HG02943 (cell line): ENCODE measurements around the gene TMEM222.
"Not testable (repeated sequence)": the region's sequence is repeated elsewhere in the genome, so short reads cannot be mapped to it uniquely, and the experiment has no call there.

Experiments used
- ATAC-seq: cut with Tn5 transposase; IDR thresholded peaks from one replicate; pipeline ENCODE4 v1.9.1; 2021; ENCODE audit warnings: mild to moderate bottlenecking, low read depth, moderate library complexity; ENCODE audit not compliant: unreplicated experiment

The TMEM222 gene

DNA sequence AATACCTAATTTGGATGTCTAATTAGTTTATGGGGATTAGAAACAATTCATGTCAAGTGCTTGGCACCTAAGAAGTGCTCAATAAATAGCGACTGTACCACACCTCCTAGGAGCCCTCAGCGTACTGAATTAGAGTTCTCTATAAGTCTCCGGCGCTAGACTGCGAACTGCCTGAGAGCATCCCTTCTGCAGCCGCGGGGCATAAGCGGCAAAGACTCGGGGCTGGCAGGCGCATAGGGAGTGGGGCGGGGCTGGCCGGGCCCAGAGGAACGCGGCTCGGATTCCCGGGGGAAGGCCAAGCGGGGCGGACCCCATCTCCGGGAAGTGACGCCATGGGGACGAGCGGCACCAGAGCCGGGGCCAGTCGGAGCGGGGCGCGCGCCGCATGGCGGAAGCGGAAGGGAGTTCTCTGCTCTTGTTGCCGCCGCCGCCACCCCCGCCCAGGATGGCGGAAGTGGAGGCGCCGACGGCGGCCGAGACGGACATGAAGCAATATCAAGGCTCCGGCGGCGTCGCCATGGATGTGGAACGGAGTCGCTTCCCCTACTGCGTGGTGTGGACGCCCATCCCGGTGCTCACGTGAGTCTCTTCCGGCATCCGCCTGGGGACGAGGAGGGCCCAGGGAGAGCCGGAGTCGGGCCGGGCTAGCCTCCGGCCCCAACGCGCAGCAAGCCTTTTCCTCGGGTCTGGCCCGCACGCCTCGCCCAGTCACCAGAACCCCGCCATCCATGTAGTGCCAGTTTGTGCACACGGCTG is at the start of gene TMEM222:
TSS of gene TMEM222 (plus strand) at position 351 of the 756 bp plus-strand sequence. CDS start at position 386, 35 bp downstream.
- peak; percentile 89 for ATAC-seq

DNA sequence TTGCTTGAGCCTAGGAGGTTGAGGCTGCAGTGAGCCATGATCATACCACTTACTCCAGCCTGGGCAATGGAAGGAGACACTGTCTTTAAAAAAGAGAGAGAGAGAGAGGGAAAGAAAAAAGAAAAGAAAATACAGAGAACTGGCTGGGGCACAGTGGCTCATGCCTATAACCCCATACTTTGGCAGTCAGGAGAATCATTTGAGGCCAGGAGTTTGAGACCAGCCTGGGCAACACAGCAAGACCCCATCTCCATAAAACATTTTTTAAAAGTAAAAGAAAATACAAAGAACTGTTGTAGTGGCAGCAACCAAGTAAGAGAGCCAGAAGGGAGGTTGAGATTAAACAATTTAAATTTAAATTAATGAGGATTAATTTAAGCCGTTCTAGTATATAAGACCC is 47.8 kb upstream of the TMEM222 start:
- ATAC-seq: no peak

- no peak for ATAC-seq
These were observed 46.3 kb upstream of the TMEM222 start for GRCh38 chr1:27275696-27276095.

DNA sequence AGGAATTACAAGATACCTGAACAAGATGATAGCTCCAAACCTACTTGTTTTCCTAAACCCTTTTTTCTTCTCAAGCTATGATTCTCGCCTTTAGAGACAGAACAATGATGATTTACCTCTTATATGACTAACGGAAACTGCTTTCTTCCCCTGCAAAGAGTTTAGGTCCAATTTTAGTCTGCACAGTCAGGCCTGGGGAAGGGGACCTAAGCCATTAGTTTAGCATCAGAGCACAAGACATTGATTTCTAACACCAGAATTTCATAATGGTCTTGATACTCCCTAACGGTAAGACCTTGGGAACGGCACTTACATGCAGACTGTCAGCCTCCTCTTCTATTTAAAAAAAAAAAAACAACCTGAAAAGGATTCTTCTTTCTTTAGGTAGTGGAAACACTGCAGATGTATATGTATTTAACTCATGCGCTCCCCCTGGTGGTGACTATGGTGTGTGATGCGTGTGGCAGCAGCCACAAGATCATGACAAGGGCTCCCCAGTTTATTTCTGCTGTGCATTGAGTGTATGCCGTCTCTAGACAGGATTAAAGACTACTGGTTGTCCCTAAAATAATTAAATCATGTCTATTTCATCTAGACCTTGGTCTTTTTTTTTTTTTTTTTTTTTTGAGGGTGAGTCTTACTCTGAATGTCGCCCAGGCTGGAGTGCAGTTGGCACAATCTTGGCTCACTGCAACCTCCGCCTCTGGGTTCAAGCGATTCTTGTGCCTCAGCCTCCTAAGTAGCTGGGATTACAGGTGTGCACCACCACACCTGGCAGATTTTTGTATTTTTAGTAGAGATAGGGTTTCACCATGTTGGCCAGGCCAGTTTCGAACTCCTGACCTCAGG is 37.3 kb upstream of the TMEM222 start:
- no peak for ATAC-seq

GRCh38 chr1:27285274-27285660 is 36.7 kb upstream of the TMEM222 start:
- no peak for ATAC-seq

GRCh38 chr1:27285821-27286220 is 36.1 kb upstream of the TMEM222 start:
- not testable (repeated sequence) for ATAC-seq

- not testable (repeated sequence) for ATAC-seq
These were observed 32.8 kb upstream of the TMEM222 start for GRCh38 chr1:27289125-27289524.

GRCh38 chr1:27290581-27290980 is 31.4 kb upstream of the TMEM222 start:
- no peak for ATAC-seq

GRCh38 chr1:27292106-27292505 is 29.9 kb upstream of the TMEM222 start:
- ATAC-seq: no peak

DNA sequence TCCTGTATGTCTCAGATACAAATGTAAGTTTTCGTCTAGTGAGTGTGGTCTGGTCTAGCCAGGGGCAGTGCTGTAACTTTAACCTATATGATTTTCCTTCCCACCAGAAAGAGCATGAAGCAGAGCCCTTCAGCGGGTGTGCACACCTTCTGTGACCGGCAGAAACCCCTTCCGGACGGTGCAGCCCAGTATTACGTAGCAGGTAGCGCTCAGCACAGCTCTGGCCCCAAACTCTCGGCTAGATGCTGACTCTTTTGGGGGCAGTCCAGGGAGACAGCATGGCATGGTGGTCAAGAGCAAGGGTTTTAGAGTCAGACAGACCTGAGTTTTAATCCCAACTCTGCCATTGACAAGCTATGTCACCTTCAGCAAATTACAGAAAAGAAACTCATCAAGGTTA is 28.0 kb upstream of the TMEM222 start:
- ATAC-seq: no peak

GRCh38 chr1:27296773-27297291 is 25.1 kb upstream of the TMEM222 start:
- no peak for ATAC-seq

GRCh38 chr1:27297903-27298302 is 24.1 kb upstream of the TMEM222 start:
- ATAC-seq: no peak

DNA sequence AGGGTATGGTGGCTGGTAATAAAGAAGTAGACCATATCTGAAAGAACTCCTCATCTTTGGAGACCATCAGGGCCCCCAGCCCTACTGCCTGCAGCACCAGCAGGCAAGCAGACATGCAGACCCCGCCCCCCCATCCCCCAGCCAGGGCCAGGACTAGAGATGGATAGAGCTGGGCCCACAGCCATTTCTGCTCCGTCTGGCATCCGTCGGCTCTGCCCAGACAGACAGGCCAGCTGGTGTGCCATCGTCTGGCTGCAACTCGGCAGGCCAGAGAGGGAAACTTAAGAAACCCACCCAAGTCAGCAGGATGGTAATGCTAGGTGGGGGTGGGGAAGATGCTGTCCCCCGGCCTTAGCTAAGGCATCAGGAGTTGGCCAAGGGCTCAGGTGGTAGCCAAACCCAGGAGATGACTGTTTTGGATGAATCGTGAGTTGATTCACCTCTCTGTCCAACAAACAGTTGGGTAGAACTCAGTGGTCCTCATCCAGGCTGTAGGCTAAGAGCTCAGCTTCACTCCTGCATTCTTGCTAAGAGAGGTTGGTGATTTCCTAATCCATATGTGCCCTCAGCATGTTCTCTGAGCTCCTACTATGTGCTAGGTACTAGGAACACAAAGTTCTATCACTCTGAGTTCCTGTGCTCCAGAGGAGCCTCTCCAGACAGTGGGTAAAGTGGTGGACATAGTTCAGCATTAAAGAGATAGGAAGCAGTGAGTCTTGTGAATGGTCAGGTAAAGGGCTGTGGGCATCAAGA is 23.2 kb upstream of the TMEM222 start:
- no peak for ATAC-seq

DNA sequence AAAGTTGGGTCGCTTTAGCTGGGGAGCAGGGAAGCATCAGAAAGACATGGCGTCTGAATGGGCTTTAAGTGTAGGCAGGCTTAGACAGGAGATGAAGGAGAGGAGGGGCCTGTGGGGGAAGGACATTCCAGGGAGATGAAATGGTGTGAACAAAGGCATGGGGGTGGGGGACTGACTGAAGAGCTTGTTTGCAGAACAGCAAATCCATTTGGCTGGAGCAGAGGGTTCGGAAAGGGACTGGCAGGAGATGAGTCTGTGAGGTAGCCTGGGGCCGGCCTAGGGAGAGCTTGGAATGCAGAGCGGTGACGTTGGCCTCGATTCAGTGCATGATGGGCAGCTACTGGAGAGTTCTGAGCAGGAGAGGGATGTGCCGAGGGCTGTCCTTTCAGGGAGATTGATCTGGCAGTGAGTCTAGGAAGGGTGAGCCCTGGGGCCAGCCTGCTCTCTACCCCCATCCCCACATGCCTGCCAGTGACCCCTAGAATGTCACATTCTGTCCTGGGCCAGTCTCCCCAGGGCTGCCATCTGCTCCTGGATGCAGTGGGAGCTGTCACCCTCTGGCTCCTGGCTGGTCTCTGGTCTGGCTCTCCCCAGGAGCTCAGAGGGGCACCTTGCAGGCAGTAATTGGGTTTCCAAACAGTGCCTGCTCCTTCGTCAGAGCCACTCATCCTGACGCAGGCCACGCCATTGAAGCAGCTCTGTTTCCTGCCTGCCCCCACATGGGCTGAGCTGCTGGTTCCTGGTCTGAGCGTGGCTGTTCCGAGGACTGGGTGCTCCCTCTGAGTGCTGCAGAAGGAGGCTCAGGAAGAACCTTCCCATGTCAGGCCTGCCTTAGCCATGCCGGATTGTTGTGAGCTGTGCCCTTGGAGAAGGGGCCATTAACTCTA is 22.3 kb upstream of the TMEM222 start:
- ATAC-seq: no peak

GRCh38 chr1:27300341-27301051 is 21.5 kb upstream of the TMEM222 start:
- no peak for ATAC-seq

DNA sequence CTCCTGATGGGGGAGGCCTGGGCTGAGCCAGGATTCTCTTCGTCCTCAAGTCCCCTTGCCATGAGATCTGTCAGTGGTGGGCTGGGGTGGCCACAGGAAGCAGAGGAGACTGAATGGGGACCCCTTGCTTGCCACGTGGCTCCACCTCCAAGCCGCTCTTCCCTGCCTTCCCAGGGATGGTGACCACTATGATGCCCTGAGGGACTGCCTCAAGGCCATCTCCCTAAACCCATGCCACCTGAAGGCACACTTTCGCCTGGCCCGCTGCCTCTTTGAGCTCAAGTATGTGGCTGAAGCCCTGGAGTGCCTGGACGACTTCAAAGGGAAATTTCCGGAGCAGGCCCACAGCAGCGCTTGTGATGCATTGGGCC is 20.9 kb upstream of the TMEM222 start:
- ATAC-seq: no peak

GRCh38 chr1:27301582-27302199 is 20.3 kb upstream of the TMEM222 start:
- no peak for ATAC-seq

DNA sequence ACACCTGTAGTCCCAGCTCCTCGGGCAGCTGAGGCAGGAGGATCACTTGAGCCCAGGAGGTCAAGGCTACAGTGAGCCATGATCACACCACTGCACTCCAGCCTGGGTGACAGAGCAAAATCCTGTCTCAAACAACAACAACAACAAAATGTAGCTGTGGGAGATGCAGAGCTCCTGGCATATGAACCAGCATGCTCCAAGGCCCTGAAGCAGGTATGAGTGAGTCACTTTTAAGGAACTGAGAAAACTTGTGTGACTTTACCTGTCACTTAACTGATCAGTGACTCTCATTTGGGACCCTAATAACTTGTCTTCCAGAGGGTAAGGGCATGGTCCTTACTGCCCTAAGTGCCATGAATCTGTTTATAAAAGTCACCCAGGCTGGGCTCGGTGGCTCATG is 19.4 kb upstream of the TMEM222 start:
- no peak for ATAC-seq

- ATAC-seq: no peak
These were observed 18.5 kb upstream of the TMEM222 start for GRCh38 chr1:27303509-27303908.
